ENCODE results near the gene BIRC7. TPM values are rescaled to one million over a fixed set of nuclear protein-coding genes. Genes with fewer than 3 reads are reported as not detected.

The BIRC7 gene
- total RNA-seq, 1 donor from 2014 or later: 15.5 TPM

- H3K36me3 ChIP-seq: no peaks in the 10 kb centered on the region
- intact Hi-C loops (cut with DNase I): no loop called here
- H3K9me3 ChIP-seq: no peaks in the 10 kb centered on the region
- no peaks in the 10 kb centered on the region for H3K4me1 ChIP-seq
- no peak for TF ChIP-seq CTCF (IDR thresholded peaks at IDR 0.05)
- peaks cover 31% of the 10 kb centered on the region for H3K27me3 ChIP-seq
- DNase-seq (no peak), ATAC-seq (peak; percentile 4)
- no peak overlapping the region for H3K27ac ChIP-seq
- no peak overlapping the region for H3K4me3 ChIP-seq
Observed at GRCh38 chr20:63238514-63239125, 2.9 kb downstream of the BIRC7 start.

GRCh38 chr20:63239431-63239830 is 3.7 kb downstream of the BIRC7 start:
- H3K9me3 ChIP-seq: no peaks in the 10 kb centered on the region
- H3K36me3 ChIP-seq: no peaks in the 10 kb centered on the region
- DNase-seq (no peak), ATAC-seq (no peak)
- peaks cover 28% of the 10 kb centered on the region for H3K27me3 ChIP-seq
- no peaks in the 10 kb centered on the region for H3K4me1 ChIP-seq
- intact Hi-C loops (cut with DNase I): no loop called here
- H3K27ac ChIP-seq: no peak overlapping the region
- TF ChIP-seq CTCF (IDR thresholded peaks at IDR 0.05): no peak
- H3K4me3 ChIP-seq: no peak overlapping the region

GRCh38 chr20:63240004-63240403 is 4.3 kb downstream of the BIRC7 start:
- ATAC-seq (no peak), DNase-seq (no peak)
- Histone ChIP-seq H3K36me3 (no peaks in the 10 kb centered on the region), H3K9me3 (no peaks in the 10 kb centered on the region), H3K4me3 (no peak overlapping the region), H3K27me3 (peaks cover 25% of the 10 kb centered on the region), H3K27ac (no peak overlapping the region), H3K4me1 (no peaks in the 10 kb centered on the region)
- no peak for TF ChIP-seq CTCF (IDR thresholded peaks at IDR 0.05)
- intact Hi-C loops (cut with DNase I): no loop called here

GRCh38 chr20:63241272-63241671 is 5.6 kb downstream of the BIRC7 start:
- ATAC-seq (no peak), DNase-seq (no peak)
- TF ChIP-seq CTCF (IDR thresholded peaks at IDR 0.05): no peak
- intact Hi-C loops (cut with DNase I): no loop called here
- no peaks in the 10 kb centered on the region for H3K9me3 ChIP-seq
- no peak overlapping the region for H3K4me3 ChIP-seq
- peaks cover 15% of the 10 kb centered on the region for H3K27me3 ChIP-seq
- H3K36me3 ChIP-seq: no peaks in the 10 kb centered on the region
- no peaks in the 10 kb centered on the region for H3K4me1 ChIP-seq
- no peak overlapping the region for H3K27ac ChIP-seq

- Histone ChIP-seq H3K36me3 (no peaks in the 10 kb centered on the region), H3K4me3 (no peak overlapping the region), H3K4me1 (no peaks in the 10 kb centered on the region), H3K27me3 (peaks cover 15% of the 10 kb centered on the region), H3K9me3 (no peaks in the 10 kb centered on the region), H3K27ac (no peak overlapping the region)
- ATAC-seq (no peak), DNase-seq (no peak)
- no peak for TF ChIP-seq CTCF (IDR thresholded peaks at IDR 0.05)
- intact Hi-C loops (cut with DNase I): no loop called here
Observed at GRCh38 chr20:63242736-63243135, 7.0 kb downstream of the BIRC7 start.
